NOMO-1 (cell line): ENCODE results near the gene NINL.
"Not testable (repeated sequence)": the region's sequence is repeated elsewhere in the genome, so short reads cannot be mapped to it uniquely, and the experiment has no call there.

ENCODE experiments used
- DNase-seq, 2 experiments: peaks; one replicate each; lab custom pipeline; 2025; ENCODE audit not compliant: unreplicated experiment in 2 of 2; lab: John Stamatoyannopoulos, UW

NINL gene

DNA sequence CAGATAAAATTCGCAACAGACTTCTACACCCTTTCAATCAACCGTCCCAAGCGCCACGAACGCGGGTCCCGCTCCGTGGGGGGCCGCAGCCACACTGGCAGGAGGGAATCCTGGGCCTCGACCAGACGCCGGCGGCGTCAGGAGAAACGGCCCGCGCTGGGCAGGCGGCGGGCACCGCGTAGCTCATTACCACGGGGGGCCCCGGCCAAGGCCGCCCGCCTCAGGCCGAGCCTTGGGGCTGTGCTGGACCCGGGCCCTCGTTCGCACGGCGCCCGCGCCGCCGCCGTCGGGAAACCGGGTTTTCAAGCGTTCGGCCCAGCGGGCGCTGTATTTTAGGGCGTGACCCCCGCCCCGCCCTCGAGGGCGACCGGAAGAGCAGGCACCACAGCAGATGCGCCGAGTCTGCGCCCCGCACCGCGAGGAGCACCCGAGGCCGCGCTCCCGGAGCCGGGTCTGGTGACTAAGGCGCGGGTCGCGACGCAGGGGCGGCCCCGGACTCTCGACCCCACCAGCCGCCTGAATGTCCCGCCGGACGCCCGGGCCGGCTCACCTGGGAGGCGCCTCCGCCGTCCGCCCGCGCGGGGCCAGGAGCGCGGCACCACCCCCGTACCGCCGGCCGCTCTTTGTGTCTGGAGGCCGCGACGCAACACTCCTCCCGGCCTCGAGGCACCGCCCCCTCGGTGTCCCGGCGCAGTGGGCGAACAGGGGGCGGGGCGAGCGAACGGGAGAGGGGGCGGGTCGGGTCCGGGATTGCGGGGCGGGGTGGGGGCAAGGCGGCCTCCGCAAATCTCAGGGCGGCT lies at the start of gene NINL:
NINL (minus strand) TSS at position 627 of the 800 bp plus-strand sequence. CDS start 58,944 bp downstream, outside the sequence.
- DNase-seq, result peak in 1 of 2 experiments; percentile 4

- no peak for DNase-seq
Measured at GRCh38 chr20:25632940-25633790, 47.8 kb upstream of the NINL start.

DNA sequence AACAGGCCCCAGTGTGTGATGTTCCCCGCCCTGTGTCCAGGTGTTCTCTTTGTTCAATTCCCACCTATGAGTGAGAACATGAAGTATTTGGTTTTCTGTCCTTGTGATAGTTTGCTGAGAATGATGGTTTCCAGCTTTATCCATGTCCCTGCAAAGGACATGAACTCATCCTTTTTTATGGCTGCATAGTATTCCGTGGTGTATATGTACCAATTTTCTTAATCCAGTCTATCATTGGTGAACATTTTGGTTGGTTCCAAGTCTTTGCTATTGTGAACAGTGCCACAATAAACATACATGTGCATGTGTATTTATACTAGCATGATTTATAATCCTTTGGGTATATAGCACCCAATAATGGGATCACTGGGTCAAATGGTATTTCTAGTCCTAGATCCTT lies 45.3 kb upstream of the NINL start:
- not testable (repeated sequence) for DNase-seq

DNA sequence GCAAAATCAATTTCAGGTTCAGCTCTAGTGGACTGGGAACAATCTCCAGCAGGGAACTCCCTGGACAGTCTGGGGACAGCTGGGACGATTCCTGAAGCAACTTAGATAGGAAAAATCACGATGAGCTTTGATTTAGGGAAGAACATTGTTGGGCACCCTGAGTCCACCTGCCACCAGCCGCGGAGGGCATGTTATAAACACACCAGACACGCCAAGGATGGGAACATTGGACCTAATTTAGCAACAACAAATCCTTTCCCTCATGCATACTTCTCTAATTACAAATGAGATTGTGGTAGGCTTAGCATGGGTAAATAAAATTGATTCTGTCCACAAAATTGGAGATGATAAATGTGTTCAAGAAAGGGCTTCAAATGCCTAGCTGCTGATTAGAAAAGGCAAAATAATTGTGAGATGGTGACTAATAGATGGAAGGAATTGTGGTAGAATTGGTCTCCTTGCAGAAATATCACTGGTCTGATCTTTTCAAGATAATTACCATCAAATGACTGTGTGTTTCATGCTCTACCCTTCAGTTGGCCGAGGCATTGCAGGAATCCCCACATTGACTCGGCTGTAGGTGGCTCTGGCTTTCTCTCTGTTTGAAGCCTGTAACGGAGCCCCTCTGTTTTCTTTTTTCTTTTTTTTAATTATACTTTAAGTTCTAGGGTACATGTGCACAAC lies 44.6 kb upstream of the NINL start:
- DNase-seq, result no peak

DNA sequence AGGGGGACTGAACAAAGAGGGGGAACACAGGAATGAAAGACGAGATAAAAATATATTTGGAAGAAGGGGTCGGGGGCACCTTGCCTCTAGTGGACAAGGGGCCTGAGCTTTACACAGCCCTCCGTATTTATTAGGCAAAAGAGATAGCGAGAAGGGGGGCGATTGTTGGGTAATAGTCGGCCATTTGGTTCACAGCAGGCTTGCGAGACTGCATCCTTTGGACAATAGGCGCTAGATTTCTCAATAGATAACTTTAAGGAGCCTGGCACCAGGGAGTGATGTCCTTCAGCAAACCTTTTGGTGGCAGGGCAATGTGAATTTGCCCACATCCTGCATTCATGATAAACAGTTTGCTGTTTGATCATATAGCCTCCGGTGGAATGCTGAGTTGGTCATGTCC lies 41.4 kb upstream of the NINL start:
- no peak for DNase-seq

GRCh38 chr20:25624500-25624939 lies 39.2 kb upstream of the NINL start:
- peak; percentile 11 to 38 for DNase-seq

DNA sequence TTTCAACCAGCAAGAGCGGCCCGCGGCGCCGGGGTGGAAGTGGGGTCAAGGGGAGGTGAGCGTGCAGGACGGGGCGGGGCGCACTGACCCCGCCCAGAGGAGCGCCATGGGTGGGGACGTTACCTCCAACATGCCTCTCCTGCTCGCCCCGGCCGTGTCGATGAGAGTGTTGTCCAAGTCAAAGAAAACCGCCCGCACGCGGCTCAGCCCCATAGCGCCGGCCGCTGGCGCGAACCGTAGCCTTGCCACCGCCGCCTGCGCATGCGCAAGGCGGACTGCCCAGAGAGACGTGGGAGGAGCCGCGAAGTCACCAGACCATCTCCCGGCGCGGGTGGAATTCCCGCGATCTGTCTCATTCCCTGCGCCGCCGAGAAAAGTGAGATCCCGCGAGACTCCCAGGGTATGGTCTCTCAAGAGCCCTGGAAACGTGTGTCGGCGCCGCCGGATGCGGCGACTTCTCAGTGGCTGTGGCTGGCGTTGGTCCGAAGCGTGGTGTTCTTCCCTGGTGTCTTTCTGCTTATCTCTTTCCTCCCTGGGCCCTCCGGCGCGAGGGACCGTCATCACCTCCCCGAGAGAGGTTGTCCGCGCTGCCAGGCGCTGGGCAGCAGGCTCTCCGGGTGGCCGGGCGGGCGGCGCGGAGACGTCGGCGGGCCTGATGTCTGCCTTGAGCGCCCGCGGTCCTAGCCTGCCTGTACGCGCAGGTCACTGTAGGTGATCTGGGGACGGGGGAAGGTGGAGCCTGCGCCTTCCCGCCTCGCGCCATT lies 38.6 kb upstream of the NINL start, which contains the start of gene NANP:
NANP (minus strand) TSS at position 279 of the 764 bp plus-strand sequence; CDS start at position 213, 66 bp downstream.
- DNase-seq, result peak; percentile 90 to 95

DNA sequence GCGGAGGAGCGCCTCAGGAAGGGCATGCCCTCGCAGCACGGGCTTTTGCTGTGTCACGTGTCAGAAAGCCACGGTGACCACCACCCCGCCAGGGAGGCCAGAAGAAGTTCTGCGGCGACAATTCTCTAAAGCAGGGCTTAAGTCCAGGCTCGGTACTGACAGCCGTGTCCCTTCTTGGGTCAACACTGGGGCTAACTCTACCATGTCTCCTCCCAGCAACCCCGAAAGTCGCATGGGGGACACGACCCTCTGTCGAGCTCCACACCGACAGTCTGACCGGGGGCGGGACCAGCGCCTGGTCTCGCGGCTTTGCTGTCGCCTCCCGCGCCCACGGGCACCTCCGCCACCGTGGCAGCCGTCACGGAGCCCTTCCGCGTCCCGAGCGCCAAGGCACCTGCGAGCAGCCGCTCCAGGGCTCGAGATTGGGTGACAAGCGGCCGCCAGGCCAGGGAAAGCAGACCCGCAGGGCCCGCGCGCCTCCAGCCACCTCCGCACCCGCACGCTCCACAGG lies 37.9 kb upstream of the NINL start:
- peak; percentile 10 to 23 for DNase-seq

DNA sequence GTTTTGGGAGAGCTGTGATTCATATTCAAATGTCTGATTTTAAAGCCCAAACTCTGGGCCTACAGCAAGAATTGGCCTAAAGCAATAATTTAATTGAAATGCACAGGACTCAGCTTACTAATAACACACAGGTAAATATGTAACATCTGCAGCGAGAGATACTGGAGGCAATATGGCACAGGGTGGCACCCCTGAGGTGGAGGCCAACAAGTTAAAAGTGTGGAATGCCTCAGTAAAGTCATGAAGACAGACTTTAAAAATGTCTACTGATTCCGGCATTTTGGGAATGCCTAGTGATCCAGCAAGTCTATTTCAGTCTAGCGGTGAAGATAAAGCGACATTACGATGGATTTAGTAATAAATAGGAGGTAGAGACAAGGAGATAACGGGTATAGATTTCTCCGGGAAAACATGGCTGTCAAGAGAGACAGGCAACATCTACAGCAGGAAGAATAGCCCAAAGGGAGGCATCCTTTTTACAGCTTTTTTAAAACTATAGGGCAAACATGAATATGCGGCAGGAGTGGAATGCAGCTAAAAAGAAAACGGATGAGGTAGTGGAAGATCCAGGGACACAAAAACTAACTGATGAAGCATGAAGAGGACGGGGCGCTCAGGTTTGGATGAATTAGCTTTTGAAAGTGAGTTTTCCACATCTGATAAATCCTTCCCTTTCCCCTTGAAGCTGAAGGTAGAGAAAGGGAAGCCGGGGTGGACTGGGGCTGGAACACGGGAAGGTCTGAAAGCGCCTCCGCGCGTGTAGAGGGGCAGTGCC lies 37.3 kb upstream of the NINL start:
- DNase-seq, result peak in 1 of 2 experiments; percentile 21

DNA sequence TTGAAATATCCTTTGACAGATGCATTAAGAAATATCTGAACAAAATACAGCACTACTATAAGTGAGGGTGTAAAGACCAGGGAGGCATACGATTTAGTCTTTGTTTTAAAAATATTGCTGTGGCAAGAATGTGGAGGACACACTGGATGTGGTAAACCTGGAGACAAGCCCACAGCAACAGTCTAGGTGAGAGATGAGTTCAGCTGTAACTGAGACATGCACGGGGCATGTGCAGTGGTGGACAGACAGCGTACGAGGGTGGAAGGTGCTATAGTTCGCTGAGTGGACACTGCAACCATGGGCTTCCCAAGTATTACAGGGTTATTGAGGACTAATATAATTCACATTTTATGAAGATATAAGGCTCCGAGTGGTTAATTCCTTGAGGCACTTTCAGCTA lies 36.7 kb upstream of the NINL start:
- no peak for DNase-seq

GRCh38 chr20:25619514-25619913 lies 34.2 kb upstream of the NINL start:
- no peak for DNase-seq

DNA sequence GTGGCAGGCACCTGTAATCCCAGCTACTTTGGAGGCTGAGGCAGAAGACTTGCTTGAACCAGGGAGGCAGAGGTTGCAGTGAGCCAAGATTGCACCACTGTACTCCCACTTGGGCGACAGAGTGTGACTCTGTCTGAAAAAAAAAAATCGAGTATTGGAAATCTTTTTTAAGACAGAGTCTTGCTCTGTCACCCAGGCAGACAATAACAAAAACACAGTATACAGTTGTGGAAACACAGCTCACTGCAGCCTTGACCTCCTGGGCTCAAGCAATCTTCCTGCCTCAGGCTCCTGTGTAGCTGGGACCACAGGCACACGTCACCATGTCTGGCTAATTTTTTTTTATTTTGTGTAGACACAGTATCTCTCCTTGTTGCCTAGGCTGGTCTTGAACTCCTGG lies 23.4 kb upstream of the NINL start:
- DNase-seq, result no peak

DNA sequence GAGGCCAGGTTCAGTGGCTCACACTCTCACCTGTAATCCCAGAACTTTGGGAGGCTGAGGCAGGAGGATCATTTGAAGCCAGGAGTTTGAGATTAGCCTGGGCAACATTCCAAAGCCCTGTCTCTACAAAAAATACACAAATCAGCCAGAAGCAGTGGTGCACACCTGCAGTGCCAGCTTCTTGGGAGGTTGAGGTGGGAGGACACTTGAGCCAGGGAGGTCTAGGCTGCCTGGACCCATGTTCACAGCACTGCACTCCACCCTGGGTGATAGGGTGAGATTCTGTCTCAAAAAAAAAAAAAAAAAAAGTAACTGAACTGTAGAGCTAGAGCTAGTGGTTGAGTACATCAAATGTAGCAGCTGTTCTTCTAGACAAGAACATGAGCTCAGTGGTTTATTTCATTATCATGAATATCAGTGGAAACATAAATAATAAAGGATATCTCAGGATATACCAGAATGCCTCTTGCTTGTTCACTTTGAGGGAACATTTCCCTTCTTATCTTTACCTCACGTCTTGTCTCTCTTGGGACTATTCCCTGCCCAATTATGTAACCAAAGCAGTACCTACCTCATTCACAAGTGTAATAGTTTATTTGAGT lies 20.9 kb upstream of the NINL start:
- no peak for DNase-seq

DNA sequence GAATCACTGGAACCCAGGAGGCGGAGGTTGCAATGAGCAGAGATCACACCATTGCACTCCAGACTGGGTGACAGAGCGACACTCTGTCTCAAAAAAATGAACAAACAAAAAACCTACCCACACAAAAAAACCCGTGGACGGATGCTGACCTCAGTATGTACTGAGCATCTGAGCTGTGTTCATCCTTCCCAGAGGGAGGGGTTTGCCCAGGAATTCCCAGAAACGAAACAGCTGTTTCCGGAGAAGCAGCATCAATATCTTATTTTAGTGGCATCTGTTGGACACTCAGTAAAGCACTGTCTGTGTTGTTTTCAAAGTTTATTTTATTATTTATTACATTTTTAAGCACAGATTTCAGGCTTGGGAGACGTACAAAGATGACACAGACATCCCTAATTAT lies 19.8 kb upstream of the NINL start:
- DNase-seq, result no peak

DNA sequence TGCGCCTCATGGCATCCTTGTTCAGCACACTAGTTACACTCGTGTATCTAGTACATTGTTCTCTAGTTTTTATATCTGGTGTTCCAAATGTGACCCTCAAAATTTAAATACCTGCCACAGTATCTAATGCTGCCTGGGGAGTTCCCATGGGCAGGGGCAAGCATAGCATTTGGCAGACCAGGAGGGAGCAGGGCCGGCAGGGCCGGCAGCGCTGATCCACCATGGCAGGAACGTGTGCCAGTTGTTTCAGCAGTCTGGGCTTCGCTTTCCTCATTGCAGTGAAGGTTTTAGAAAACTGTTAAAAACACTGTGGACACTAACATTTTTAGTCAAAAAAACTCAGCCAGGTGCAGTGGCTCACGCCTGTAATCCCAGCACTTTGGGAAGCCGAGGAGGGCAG lies 19.3 kb upstream of the NINL start:
- DNase-seq, result no peak

DNA sequence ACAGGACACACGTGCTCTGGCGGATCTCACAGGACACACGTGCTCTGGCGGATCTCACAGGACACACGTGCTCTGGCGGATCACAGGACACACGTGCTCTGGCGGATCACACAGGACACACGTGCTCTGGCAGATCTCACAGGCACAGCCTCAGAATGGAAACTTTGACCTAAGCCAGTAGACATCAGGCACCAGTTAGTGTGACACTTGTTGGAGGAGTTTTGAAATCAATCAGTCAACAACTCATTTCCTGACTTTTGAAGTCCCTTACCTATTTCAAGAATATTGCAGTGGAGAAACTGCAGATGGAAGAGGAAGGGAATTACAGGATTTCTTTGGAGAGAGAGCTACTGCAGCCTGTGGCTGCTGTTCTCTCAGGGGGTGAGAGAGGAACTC lies 17.6 kb upstream of the NINL start:
- DNase-seq, result not testable (repeated sequence)

DNA sequence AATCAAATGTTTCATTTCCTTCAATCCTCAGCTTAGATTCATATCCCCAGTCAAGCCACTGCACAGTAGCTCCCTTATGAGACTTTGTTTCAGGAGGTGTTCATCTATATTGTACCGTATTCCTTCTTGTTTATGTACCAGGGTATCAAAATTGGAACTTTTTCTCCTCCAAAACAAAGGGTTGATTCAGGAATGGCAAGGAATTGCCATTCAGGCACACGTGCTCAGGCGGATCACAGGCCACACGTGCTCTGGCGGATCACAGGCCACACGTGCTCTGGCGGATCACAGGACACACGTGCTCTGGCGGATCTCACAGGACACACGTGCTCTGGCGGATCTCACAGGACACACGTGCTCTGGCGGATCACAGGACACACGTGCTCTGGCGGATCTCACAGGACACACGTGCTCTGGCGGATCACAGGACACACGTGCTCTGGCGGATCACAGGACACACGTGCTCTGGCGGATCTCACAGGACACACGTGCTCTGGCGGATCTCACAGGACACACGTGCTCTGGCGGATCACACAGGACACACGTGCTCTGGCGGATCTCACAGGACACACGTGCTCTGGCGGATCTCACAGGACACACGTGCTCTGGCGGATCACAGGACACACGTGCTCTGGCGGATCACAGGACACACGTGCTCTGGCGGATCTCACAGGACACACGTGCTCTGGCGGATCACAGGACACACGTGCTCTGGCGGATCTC lies 17.0 kb upstream of the NINL start:
- DNase-seq, result not testable (repeated sequence)

DNA sequence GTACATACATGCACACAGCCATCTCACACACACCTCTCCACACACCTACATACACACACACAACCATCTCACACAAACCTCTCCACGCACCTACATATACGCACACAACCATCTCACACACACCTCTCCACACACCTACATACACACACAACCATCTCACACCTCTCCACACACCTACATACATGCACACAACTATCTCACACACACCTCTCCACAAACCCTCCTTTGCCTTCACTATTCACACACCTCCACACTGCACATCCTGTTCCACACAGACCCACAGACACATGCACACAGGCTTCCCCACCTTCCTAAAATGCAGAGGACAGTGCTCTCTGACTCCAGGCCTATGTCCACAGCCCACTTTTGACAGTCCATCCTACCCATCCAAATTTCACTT lies 16.3 kb upstream of the NINL start:
- DNase-seq, result no peak
